HL-60 (cell line): Measurements from ENCODE around the gene GAS6.

Experiments
- GABPA ChIP-seq: IDR thresholded peaks from 2 replicates; pipeline ENCODE4 v1.6.1; 2012; ENCODE audit warnings: low read depth
- TF ChIP-seq, protein P1 (sequence below): IDR thresholded peaks from one replicate; pipeline ENCODE4 v1.5.1; 2011; ENCODE audit warnings: low read length, control low read depth, inconsistent platforms; ENCODE audit not compliant: insufficient read depth
- TF ChIP-seq, protein P2 (sequence below): IDR thresholded peaks from 2 replicates; pipeline ENCODE4 v1.6.1; 2012; ENCODE audit warnings: low read depth; ENCODE audit not compliant: insufficient replicate concordance

GRCh38 chr13:113901231-113901630, 37.4 kb upstream of the GAS6 start:
- TF ChIP-seq, protein P1, sequence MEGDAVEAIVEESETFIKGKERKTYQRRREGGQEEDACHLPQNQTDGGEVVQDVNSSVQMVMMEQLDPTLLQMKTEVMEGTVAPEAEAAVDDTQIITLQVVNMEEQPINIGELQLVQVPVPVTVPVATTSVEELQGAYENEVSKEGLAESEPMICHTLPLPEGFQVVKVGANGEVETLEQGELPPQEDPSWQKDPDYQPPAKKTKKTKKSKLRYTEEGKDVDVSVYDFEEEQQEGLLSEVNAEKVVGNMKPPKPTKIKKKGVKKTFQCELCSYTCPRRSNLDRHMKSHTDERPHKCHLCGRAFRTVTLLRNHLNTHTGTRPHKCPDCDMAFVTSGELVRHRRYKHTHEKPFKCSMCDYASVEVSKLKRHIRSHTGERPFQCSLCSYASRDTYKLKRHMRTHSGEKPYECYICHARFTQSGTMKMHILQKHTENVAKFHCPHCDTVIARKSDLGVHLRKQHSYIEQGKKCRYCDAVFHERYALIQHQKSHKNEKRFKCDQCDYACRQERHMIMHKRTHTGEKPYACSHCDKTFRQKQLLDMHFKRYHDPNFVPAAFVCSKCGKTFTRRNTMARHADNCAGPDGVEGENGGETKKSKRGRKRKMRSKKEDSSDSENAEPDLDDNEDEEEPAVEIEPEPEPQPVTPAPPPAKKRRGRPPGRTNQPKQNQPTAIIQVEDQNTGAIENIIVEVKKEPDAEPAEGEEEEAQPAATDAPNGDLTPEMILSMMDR, result no peak
- no peak for TF ChIP-seq GABPA
- TF ChIP-seq, protein P2, sequence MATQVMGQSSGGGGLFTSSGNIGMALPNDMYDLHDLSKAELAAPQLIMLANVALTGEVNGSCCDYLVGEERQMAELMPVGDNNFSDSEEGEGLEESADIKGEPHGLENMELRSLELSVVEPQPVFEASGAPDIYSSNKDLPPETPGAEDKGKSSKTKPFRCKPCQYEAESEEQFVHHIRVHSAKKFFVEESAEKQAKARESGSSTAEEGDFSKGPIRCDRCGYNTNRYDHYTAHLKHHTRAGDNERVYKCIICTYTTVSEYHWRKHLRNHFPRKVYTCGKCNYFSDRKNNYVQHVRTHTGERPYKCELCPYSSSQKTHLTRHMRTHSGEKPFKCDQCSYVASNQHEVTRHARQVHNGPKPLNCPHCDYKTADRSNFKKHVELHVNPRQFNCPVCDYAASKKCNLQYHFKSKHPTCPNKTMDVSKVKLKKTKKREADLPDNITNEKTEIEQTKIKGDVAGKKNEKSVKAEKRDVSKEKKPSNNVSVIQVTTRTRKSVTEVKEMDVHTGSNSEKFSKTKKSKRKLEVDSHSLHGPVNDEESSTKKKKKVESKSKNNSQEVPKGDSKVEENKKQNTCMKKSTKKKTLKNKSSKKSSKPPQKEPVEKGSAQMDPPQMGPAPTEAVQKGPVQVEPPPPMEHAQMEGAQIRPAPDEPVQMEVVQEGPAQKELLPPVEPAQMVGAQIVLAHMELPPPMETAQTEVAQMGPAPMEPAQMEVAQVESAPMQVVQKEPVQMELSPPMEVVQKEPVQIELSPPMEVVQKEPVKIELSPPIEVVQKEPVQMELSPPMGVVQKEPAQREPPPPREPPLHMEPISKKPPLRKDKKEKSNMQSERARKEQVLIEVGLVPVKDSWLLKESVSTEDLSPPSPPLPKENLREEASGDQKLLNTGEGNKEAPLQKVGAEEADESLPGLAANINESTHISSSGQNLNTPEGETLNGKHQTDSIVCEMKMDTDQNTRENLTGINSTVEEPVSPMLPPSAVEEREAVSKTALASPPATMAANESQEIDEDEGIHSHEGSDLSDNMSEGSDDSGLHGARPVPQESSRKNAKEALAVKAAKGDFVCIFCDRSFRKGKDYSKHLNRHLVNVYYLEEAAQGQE, result no peak
